VCaP (cell line): ENCODE results near the gene LAMB4.

Experiments used
- H3K27ac ChIP-seq: fragments of 450-650 bp; 2 replicates; pipeline ENCODE4 v1.5.1; 2017
- CTCF ChIP-seq: fragments of 450-650 bp; conservative IDR thresholded peaks from 2 replicates; pipeline ENCODE4 v1.5.1; 2017; ENCODE audit warnings: mild to moderate bottlenecking, moderate library complexity

The LAMB4 gene

DNA sequence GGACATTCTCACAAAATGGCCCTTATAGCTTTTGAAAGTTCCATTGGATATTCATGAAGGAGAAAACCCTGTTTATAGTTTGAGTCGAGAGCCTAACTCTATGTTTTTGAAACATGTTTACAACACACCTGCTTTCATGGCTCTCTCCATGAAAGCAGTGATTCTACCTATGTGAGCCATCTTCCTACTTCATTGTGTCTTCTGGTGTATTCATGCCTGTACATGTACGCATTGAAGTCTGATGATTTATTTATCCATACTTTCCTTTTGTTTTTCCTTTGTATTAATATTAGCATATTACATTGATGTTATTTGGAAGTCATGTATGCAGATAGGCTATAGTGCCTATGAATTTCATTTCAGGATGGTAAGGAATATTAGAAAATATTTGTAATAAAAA, 58.0 kb downstream of the LAMB4 start:
- TF ChIP-seq CTCF, result no peak
- H3K27ac ChIP-seq, result no peak overlapping the region

GRCh38 chr7:108071551-108071950, 58.6 kb downstream of the LAMB4 start:
- no peak for TF ChIP-seq CTCF

DNA sequence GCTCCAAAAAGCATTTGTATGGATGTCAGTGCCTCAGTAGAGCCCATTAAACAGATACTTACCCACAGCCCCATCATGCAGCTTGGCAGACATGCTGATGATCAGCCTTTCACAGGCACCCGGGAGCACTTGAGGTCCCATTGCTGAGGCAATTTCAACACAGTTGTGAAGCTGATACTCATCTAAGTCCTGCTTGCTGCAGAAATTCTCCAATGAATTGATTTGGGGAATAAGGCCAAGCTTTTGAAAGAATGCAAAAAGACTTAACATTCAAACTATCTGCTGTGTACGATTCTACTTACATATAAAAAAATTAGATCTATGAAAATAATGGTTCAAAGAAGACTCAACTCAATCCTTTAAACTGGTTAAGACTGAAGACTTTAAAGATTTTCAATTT, 60.5 kb downstream of the LAMB4 start:
- H3K27ac ChIP-seq, result no peak overlapping the region
- no peak for TF ChIP-seq CTCF

More at GRCh38 chr7:108071551-108071950, 58.6 kb downstream of the LAMB4 start:
- no peak overlapping the region for H3K27ac ChIP-seq

DNA sequence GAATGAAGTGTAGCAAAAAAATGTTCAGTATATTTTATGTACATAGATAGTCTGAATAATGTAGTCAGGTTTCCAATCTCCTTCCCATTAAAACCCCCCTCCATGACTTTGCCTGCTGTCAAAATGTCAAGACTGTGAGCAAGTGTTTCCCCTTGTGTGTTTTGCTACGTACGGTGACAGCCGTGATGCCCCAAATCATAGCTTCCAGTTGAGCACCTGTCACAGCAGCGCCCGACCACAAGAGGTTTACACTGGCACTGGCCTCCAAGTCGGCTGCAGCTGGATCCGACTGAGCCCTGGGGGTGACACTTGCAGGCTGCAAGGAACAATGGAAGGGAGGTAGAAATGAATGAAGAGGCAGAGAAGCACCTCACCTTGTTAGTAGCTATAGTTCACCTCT, 62.3 kb downstream of the LAMB4 start:
- H3K27ac ChIP-seq, result no peak overlapping the region
- TF ChIP-seq CTCF, result no peak

GRCh38 chr7:108066486-108066885, 63.7 kb downstream of the LAMB4 start:
- no peak overlapping the region for H3K27ac ChIP-seq
- TF ChIP-seq CTCF, result no peak

DNA sequence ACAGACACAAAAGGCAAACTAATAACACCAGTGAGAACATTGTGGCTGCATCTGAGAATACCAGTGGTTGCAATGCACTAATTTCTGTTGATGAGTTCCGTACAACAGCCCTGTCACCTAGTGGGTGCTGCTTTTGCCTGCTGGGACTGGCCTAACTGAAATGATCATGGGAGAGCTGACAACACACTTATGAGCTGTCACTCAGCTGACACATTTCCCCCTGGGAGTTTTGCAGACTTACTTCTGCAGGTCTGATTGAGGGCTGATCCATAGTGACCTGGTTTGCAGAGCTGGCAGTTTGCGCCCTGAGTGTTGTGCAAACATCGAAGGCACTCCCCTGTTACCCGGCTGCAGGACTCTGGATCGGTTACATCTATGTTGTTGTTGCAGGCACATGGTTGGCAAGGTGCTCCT, 66.6 kb downstream of the LAMB4 start:
- no peak for TF ChIP-seq CTCF
- no peak overlapping the region for H3K27ac ChIP-seq

DNA sequence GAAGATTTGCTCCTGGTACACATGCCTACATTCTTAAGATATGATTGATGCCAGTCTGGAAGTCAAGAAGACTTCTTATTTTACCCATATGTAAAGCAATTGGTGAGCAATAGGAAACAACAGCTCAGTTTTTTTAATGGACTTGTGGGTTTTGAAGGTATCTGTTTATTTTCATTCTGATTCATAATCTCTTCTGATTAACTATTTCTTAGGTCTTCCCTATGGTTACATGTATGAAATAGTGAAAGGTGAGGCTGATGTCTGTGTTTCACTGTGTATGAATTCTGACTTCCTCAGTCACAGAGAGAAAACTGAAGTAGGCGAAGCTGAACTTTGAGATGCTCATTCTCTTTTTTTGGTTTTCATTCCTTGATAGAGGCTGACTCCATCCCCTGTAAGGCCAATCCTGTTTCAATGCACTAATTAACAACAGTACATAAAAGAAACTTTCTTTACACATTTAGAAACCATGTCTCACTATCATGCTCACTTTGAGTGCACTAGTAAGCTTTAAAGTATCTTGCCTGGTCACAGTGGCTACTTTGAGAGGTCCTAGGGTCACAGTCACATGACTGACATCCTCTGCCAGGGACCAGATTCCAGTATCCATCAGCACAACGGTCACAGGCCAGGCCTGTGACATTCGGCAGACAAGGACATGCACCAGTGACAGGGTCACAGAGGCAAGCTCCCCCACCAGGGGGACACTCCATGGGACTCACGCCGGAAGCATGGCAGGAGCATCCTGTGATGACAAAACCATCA, 67.7 kb downstream of the LAMB4 start:
- no peak for TF ChIP-seq CTCF
- no peak overlapping the region for H3K27ac ChIP-seq
